Mesothelial cell of epicardium (in vitro differentiated cells): Measurements from ENCODE around the gene RXFP1. TPM values are rescaled to one million over a fixed set of nuclear protein-coding genes. Genes with fewer than 3 reads are reported as not detected.
"Not testable (repeated sequence)": the region's sequence is repeated elsewhere in the genome, so short reads cannot be mapped to it uniquely, and the experiment has no call there.

Experiments used
- DNase-seq, 2 experiments: peaks; one replicate each; pipeline ENCODE4 v3.0.0; 2021; ENCODE audit warnings: low spot score in 2 of 2; ENCODE audit not compliant: unreplicated experiment in 2 of 2
- H3K27ac Mint-ChIP-seq: 2 replicates; pipeline ENCODE4 v1.8.0; 2021; ENCODE audit warnings: mixed read lengths
- H3K27me3 Mint-ChIP-seq: 2 replicates; pipeline ENCODE4 v1.8.0; 2021; ENCODE audit warnings: low read depth, mixed read lengths
- H3K36me3 Mint-ChIP-seq: 2 replicates; pipeline ENCODE4 v1.8.0; 2021; ENCODE audit warnings: mixed read lengths
- H3K4me1 Mint-ChIP-seq: 2 replicates; pipeline ENCODE4 v1.8.0; 2021; ENCODE audit warnings: mixed read lengths
- H3K4me3 Mint-ChIP-seq: 2 replicates; pipeline ENCODE4 v1.8.0; 2021; ENCODE audit warnings: mild to moderate bottlenecking, moderate library complexity, mixed read lengths
- H3K9me3 Mint-ChIP-seq: 2 replicates; pipeline ENCODE4 v1.8.0; 2021; ENCODE audit warnings: mixed read lengths
- CTCF ChIP-seq: fragments of 200-600 bp; sonication (generic); IDR thresholded peaks from one replicate; pipeline ENCODE4 v1.5.0; 2021; ENCODE audit warnings: antibody characterized with exemption; ENCODE audit not compliant: unreplicated experiment
- total RNA-seq: library from RNA; stranded (reverse); gene quantifications from 3 replicates; pipeline ENCODE4 v1.2.1, GENCODE V29; 2021

Gene RXFP1
- total RNA-seq, 1 donor from 2014 or later: 0.07 TPM

- no peak for TF ChIP-seq CTCF
- Mint-ChIP-seq H3K9me3 (peaks cover 3% of the 10 kb centered on the region), H3K4me3 (no peak overlapping the region), H3K27me3 (peaks cover 10% of the 10 kb centered on the region), H3K27ac (no peak overlapping the region), H3K36me3 (no peaks in the 10 kb centered on the region), H3K4me1 (no peaks in the 10 kb centered on the region)
- DNase-seq: no peak
Measured at GRCh38 chr4:158644760-158645159, 123.1 kb downstream of the RXFP1 start.

- no peaks in the 10 kb centered on the region for H3K4me1 Mint-ChIP-seq
- no peaks in the 10 kb centered on the region for H3K36me3 Mint-ChIP-seq
- DNase-seq: no peak
- peaks cover 3% of the 10 kb centered on the region for H3K9me3 Mint-ChIP-seq
- no peak overlapping the region for H3K27ac Mint-ChIP-seq
- no peak for TF ChIP-seq CTCF
- no peak overlapping the region for H3K4me3 Mint-ChIP-seq
- peaks cover 4% of the 10 kb centered on the region for H3K27me3 Mint-ChIP-seq
Measured at GRCh38 chr4:158649111-158649680, 127.5 kb downstream of the RXFP1 start.

- H3K4me1 Mint-ChIP-seq: no peaks in the 10 kb centered on the region
- no peak for TF ChIP-seq CTCF
- no peak overlapping the region for H3K27ac Mint-ChIP-seq
- no peak for DNase-seq
- H3K27me3 Mint-ChIP-seq: no peaks in the 10 kb centered on the region
- H3K36me3 Mint-ChIP-seq: no peaks in the 10 kb centered on the region
- H3K4me3 Mint-ChIP-seq: no peak overlapping the region
- H3K9me3 Mint-ChIP-seq: peaks cover 3% of the 10 kb centered on the region
Measured at GRCh38 chr4:158652920-158653319, 131.2 kb downstream of the RXFP1 start.

GRCh38 chr4:158656439-158656838 lies 134.8 kb downstream of the RXFP1 start:
- TF ChIP-seq CTCF: no peak
- DNase-seq: no peak
- no peaks in the 10 kb centered on the region for H3K4me1 Mint-ChIP-seq
- H3K36me3 Mint-ChIP-seq: no peaks in the 10 kb centered on the region
- peaks cover 6% of the 10 kb centered on the region for H3K27me3 Mint-ChIP-seq
- no peak overlapping the region for H3K27ac Mint-ChIP-seq
- no peaks in the 10 kb centered on the region for H3K9me3 Mint-ChIP-seq
- H3K4me3 Mint-ChIP-seq: no peak overlapping the region

GRCh38 chr4:158657291-158657690 lies 135.6 kb downstream of the RXFP1 start:
- Mint-ChIP-seq H3K27me3 (peaks cover 6% of the 10 kb centered on the region), H3K4me3 (no peak overlapping the region), H3K9me3 (no peaks in the 10 kb centered on the region), H3K36me3 (no peaks in the 10 kb centered on the region), H3K27ac (no peak overlapping the region), H3K4me1 (no peaks in the 10 kb centered on the region)
- TF ChIP-seq CTCF: no peak
- DNase-seq: no peak

GRCh38 chr4:158663255-158663654 lies 141.6 kb downstream of the RXFP1 start:
- H3K36me3 Mint-ChIP-seq, H3K27me3 Mint-ChIP-seq, DNase-seq, H3K4me1 Mint-ChIP-seq, H3K9me3 Mint-ChIP-seq, H3K27ac Mint-ChIP-seq, H3K4me3 Mint-ChIP-seq: not testable (repeated sequence)

- DNase-seq, H3K27me3 Mint-ChIP-seq, H3K27ac Mint-ChIP-seq, H3K4me1 Mint-ChIP-seq, H3K4me3 Mint-ChIP-seq, H3K9me3 Mint-ChIP-seq, H3K36me3 Mint-ChIP-seq: not testable (repeated sequence)
Measured at GRCh38 chr4:158663707-158664625, 142.3 kb downstream of the RXFP1 start.
